Measurements from ENCODE around the gene RECQL5.

RECQL5 gene

GRCh38 chr17:75611851-75612429, 55.0 kb downstream of the RECQL5 start:
- H3K4me1 ChIP-seq, result no peaks in the 10 kb centered on the region
- TF ChIP-seq, protein P1, sequence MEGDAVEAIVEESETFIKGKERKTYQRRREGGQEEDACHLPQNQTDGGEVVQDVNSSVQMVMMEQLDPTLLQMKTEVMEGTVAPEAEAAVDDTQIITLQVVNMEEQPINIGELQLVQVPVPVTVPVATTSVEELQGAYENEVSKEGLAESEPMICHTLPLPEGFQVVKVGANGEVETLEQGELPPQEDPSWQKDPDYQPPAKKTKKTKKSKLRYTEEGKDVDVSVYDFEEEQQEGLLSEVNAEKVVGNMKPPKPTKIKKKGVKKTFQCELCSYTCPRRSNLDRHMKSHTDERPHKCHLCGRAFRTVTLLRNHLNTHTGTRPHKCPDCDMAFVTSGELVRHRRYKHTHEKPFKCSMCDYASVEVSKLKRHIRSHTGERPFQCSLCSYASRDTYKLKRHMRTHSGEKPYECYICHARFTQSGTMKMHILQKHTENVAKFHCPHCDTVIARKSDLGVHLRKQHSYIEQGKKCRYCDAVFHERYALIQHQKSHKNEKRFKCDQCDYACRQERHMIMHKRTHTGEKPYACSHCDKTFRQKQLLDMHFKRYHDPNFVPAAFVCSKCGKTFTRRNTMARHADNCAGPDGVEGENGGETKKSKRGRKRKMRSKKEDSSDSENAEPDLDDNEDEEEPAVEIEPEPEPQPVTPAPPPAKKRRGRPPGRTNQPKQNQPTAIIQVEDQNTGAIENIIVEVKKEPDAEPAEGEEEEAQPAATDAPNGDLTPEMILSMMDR (IDR thresholded peaks at IDR 0.05; ENCODE audit: low read depth, low read length), result no peak
- no peaks in the 10 kb centered on the region for H3K9me3 ChIP-seq
- DNase-seq, result no peak
- no peaks in the 10 kb centered on the region for H3K36me3 ChIP-seq
- H3K27me3 ChIP-seq, result no peaks in the 10 kb centered on the region
- H3K4me3 ChIP-seq (ENCODE audit: low read depth, low read length), result no peak overlapping the region

DNA sequence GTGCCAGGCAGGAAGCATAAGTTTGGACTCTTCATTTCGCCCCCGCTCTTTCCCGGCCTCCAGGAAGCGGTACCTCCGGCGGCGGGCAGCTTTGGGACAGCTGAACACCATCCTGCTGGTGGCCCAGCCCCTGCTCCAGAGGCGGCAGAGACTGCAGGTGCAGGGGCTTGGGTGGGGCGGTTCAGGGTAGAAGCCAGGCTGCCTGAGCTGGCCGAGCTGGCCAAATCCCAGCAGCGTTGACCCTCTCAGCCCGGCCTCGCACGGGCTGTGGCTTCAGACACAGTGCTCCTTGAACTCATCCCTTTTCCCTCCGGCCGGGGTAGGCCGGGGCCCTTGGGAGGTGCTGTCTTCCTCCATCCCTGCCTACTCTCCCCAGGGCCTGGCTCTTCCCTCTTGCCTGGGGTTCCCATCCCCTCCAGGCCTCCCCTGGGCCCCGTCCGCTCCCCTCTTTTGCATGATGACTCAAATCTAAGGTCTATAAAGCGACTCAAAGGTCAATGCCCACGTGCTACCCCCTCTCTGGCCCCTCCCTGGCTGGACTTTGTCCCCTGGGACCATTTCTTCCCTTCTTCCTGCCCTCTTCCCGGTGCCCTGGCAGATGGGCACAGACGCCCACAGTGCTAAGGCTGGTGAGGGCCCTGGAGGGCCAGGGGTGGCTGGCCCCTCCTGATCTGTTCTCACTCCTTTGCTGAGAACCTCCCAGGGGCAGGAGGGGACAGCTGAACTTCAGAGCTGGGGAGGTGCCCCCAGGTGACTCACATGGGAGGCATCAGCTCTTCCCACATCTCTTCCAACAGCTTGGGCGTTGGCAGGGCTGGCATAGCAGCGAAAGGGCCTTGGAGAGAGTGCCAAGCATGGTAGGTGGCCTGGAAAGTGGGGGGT, 56.6 kb downstream of the RECQL5 start:
- TF ChIP-seq, protein P1 (IDR thresholded peaks at IDR 0.05; ENCODE audit: low read depth, low read length), result no peak
- Histone ChIP-seq H3K9me3 (no peaks in the 10 kb centered on the region), H3K4me1 (no peaks in the 10 kb centered on the region), H3K4me3 (ENCODE audit: low read depth, low read length) (no peak overlapping the region), H3K36me3 (no peaks in the 10 kb centered on the region), H3K27me3 (no peaks in the 10 kb centered on the region)
- no peak for DNase-seq

DNA sequence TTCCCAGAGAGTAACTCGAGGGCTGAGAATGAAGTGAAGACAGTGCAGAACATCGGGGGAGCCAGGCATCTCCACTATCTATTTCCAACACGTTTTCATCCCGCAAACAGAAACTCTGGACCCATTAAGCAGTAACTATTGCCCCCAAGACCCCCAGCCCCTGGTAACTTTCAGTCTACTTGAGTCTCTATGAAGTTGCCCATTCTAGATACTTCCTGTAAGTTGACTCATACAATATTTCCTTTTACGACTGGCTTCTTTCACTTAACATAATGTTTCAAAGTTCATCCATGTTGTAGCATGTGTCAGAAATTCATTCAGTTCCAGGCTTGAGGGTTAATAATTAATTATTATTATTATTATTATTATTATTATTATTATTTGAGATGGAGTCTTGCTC, 59.9 kb downstream of the RECQL5 start:
- Histone ChIP-seq H3K4me1 (no peaks in the 10 kb centered on the region), H3K9me3 (no peaks in the 10 kb centered on the region), H3K4me3 (ENCODE audit: low read depth, low read length) (no peak overlapping the region), H3K36me3 (no peaks in the 10 kb centered on the region), H3K27me3 (no peaks in the 10 kb centered on the region)
- TF ChIP-seq, protein P1 (IDR thresholded peaks at IDR 0.05; ENCODE audit: low read depth, low read length), result no peak
- no peak for DNase-seq

- H3K9me3 ChIP-seq, result no peaks in the 10 kb centered on the region
- H3K27me3 ChIP-seq, result no peaks in the 10 kb centered on the region
- H3K36me3 ChIP-seq, result no peaks in the 10 kb centered on the region
- H3K4me3 ChIP-seq (ENCODE audit: low read depth, low read length), result no peak overlapping the region
- DNase-seq, result peak; percentile 4
- H3K4me1 ChIP-seq, result no peaks in the 10 kb centered on the region
- TF ChIP-seq, protein P1 (IDR thresholded peaks at IDR 0.05; ENCODE audit: low read depth, low read length), result no peak
Measured at GRCh38 chr17:75605790-75606189, 61.2 kb downstream of the RECQL5 start.

- no peaks in the 10 kb centered on the region for H3K36me3 ChIP-seq
- no peaks in the 10 kb centered on the region for H3K27me3 ChIP-seq
- H3K4me3 ChIP-seq (ENCODE audit: low read depth, low read length), result no peak overlapping the region
- H3K9me3 ChIP-seq, result no peaks in the 10 kb centered on the region
- TF ChIP-seq, protein P1 (IDR thresholded peaks at IDR 0.05; ENCODE audit: low read depth, low read length), result no peak
- no peaks in the 10 kb centered on the region for H3K4me1 ChIP-seq
- no peak for DNase-seq
Measured at GRCh38 chr17:75604034-75604695, 62.8 kb downstream of the RECQL5 start.

Measured in BE2C (cell line).